B cell (primary cell): ENCODE results near the gene IPO11. TPM values are rescaled to one million over a fixed set of nuclear protein-coding genes. Genes with fewer than 3 reads are reported as not detected.

ENCODE experiments used
- ATAC-seq: fragments of 200-7000 bp; cut with Tn5 transposase; one replicate; pipeline ENCODE4 v1.10.0; 2021; ENCODE audit warnings: low read depth, mild to moderate bottlenecking, moderate number of reproducible peaks, moderate library complexity
- CTCF ChIA-PET: fragments of 350-600 bp; sonication (Branson Sonifier 250); formaldehyde crosslinking; loops from one replicate; lab custom pipeline; 2021; ENCODE audit warnings: antibody characterized with exemption, inconsistent platforms; lab: Charles Lee
- POLR2A ChIA-PET: fragments of 350-600 bp; sonication (Branson Sonifier 250); formaldehyde crosslinking; loops from one replicate; lab custom pipeline; 2021; ENCODE audit warnings: antibody characterized with exemption; lab: Charles Lee
- DNase-seq: peaks from one replicate; pipeline ENCODE4 v3.0.0; 2013
- H2AFZ ChIP-seq: 2 replicates; pipeline ENCODE4 v1.6.1; 2012; ENCODE audit warnings: mild to moderate bottlenecking, low read depth, low read length; ENCODE audit not compliant: insufficient read depth, poor library complexity, severe bottlenecking
- H3K27ac ChIP-seq, 2 donors: 1 replicate in 1 of 2; 2 replicates in 1 of 2; pipeline ENCODE4 v1.5.1; 2012 to 2013; ENCODE audit warnings: low read length in 2 of 2, mild to moderate bottlenecking in 2 of 2, moderate library complexity in 1 of 2
- H3K27me3 ChIP-seq, 4 experiments: fragments of 200-600 bp in 1 of 4; sonication (generic) in 1 of 4; replicated peaks in 1 of 4; 1 replicate in 2 of 4; 2 replicates in 2 of 4; pipeline versions ENCODE4 v1.6.1 to v1.7.0; 2013 to 2016; ENCODE audit warnings: low read length in 3 of 4, mild to moderate bottlenecking in 2 of 4, mixed read lengths in 1 of 4, moderate library complexity in 1 of 4; ENCODE audit not compliant: insufficient read depth in 4 of 4, control insufficient read depth in 3 of 4; ENCODE audit errors: control extremely low read depth in 1 of 4
- H3K36me3 ChIP-seq, 2 experiments: replicated peaks in 1 of 2; 1 replicate in 1 of 2; 2 replicates in 1 of 2; pipeline versions ENCODE4 v1.6.1 to v1.7.1; 2013; ENCODE audit warnings: low read length in 1 of 2; ENCODE audit not compliant: insufficient read depth in 2 of 2, control insufficient read depth in 1 of 2; ENCODE audit errors: control extremely low read depth in 1 of 2, extremely low read depth in 1 of 2
- H3K4me1 ChIP-seq, 2 donors: fragments of 200-600 bp in 1 of 2; sonication (generic) in 1 of 2; 1 replicate in 1 of 2; 2 replicates in 1 of 2; pipeline versions ENCODE4 v1.5.1 to v1.6.1; 2013 to 2017; ENCODE audit warnings: low read length in 2 of 2; ENCODE audit not compliant: control insufficient read depth in 2 of 2, insufficient read depth in 2 of 2
- H3K4me2 ChIP-seq: replicated peaks from 2 replicates; pipeline ENCODE3; 2012; ENCODE audit warnings: mild to moderate bottlenecking, low read depth, low read length; ENCODE audit not compliant: poor library complexity, severe bottlenecking
- H3K4me3 ChIP-seq, 5 experiments: fragments of 200-600 bp in 1 of 5; sonication (generic) in 1 of 5; 1 replicate in 3 of 5; 2 replicates in 2 of 5; pipeline versions ENCODE4 v1.5.1 to v1.7.0; 2011 to 2016; ENCODE audit warnings: low read length in 4 of 5, mild to moderate bottlenecking in 4 of 5, low read depth in 2 of 5, control low read depth in 1 of 5, moderate library complexity in 1 of 5; ENCODE audit not compliant: insufficient read depth in 1 of 5; ENCODE audit errors: control extremely low read depth in 1 of 5, extremely low read depth in 1 of 5
- H3K79me2 ChIP-seq: fragments of 200-600 bp; sonication (generic); one replicate; pipeline ENCODE4 v1.6.0; 2016; ENCODE audit warnings: low read length; ENCODE audit not compliant: control insufficient read depth, insufficient read depth
- H3K9ac ChIP-seq: fragments of 200-600 bp; sonication (generic); 2 replicates; pipeline ENCODE4 v1.6.1; 2017; ENCODE audit warnings: mild to moderate bottlenecking, low read length, moderate library complexity
- H3K9me3 ChIP-seq, 3 donors: one replicate each; pipeline versions ENCODE4 v1.6.1 to v1.7.1; 2013; ENCODE audit warnings: low read length in 2 of 3; ENCODE audit not compliant: control insufficient read depth in 2 of 3, insufficient read depth in 1 of 3; ENCODE audit errors: control extremely low read depth in 1 of 3
- H4K20me1 ChIP-seq: 2 replicates; pipeline ENCODE4 v1.6.0; 2012; ENCODE audit warnings: mild to moderate bottlenecking, low read length; ENCODE audit not compliant: insufficient read depth, control insufficient read depth, poor library complexity, severe bottlenecking
- H3K27ac Mint-ChIP-seq: one replicate; pipeline ENCODE4 v1.8.0; 2021; ENCODE audit warnings: mixed read lengths
- H3K27me3 Mint-ChIP-seq: one replicate; pipeline ENCODE4 v1.8.0; 2021; ENCODE audit warnings: mixed read lengths
- H3K4me1 Mint-ChIP-seq: one replicate; pipeline ENCODE4 v1.8.0; 2021; ENCODE audit warnings: mixed read lengths
- H3K4me3 Mint-ChIP-seq: one replicate; pipeline ENCODE4 v1.8.0; 2021; ENCODE audit warnings: mixed read lengths
- H3K9me3 Mint-ChIP-seq: one replicate; pipeline ENCODE4 v1.8.0; 2022; ENCODE audit warnings: mixed read lengths; ENCODE audit not compliant: insufficient read depth
- EZH2 ChIP-seq: IDR thresholded peaks from 2 replicates; pipeline ENCODE4 v1.6.1; 2012; ENCODE audit warnings: borderline replicate concordance, low read depth, mild to moderate bottlenecking, moderate library complexity, low read length; ENCODE audit not compliant: insufficient read depth, poor library complexity, severe bottlenecking
- WGBS: methylation state at CpG from one replicate; pipeline ENCODE4 v1.1.5; 2013; ENCODE audit warnings: missing lambda C conversion rate; ENCODE audit not compliant: insufficient coverage; 5-methylcytosine and 5-hydroxymethylcytosine counted together
- intact Hi-C: fragments of 100-400 bp; cut with micrococcal nuclease; formaldehyde crosslinking; loops from one replicate; pipeline ENCODE4 v1.10.0; 2022
- polyA plus RNA-seq: library from polyadenylated mRNA; depleted of rRNA; stranded (reverse); fragments of >200 nt; gene quantifications from 2 replicates; pipeline ENCODE4 v1.2.3, GENCODE V29; 2012
- total RNA-seq, 2 donors: library from RNA; stranded (reverse); fragments of 120-200 nt in 1 of 2; gene quantifications; 1 replicate in 1 of 2; 2 replicates in 1 of 2; pipeline versions ENCODE4 v1.2.3 to v1.2.4, GENCODE V29; 2013 to 2022
- TF ChIP-seq, protein P1 (sequence below): fragments of 200-600 bp; IDR thresholded peaks from one replicate; pipeline ENCODE4 v1.8.0; 2022; ENCODE audit warnings: antibody characterized with exemption, mild to moderate bottlenecking

IPO11 gene
- total and polyA plus RNA-seq, 2 donors (not counting 1 experiment from before 2014, with no cell fraction given) = 3.8 to 37.4 TPM

DNA sequence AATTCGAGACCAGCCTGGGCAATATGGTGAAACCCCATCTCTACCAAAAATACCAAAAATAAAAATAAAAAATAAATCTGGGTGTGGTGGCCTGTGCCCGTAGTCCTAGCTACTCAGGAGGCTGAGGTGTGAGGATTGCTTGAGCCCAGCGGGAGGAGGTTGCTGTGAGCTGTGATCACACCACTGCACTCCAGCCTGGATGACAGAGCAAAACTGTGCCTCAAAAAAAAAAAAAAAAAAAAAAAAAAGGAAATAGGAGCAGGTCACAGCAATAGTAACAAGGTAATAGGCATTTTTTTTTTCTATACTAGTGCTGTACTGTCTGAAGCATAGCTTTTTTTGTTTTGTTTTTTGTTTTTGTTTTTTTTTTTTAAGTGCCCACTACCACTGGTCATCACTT lies 171.8 kb downstream of the IPO11 start:
- intact Hi-C loops = no loop called here
- Histone ChIP-seq H3K9me3 (no peaks in the 10 kb centered on the region), H3K36me3 (peaks cover 0 to 4% of the 10 kb centered on the region in 2 experiments), H3K79me2 (no peaks in the 10 kb centered on the region), H4K20me1 (no peaks in the 10 kb centered on the region), H3K27me3 (no peaks in the 10 kb centered on the region), H3K4me3 (no peak overlapping the region), H3K4me2 (no peak overlapping the region), H2AFZ (no peak overlapping the region), H3K9ac (no peak overlapping the region), H3K27ac (no peak overlapping the region), H3K4me1 (no peaks in the 10 kb centered on the region)
- Mint-ChIP-seq H3K4me1 (peaks cover under 1% of the 10 kb centered on the region), H3K27ac (no peak overlapping the region), H3K9me3 (no peaks in the 10 kb centered on the region), H3K27me3 (no peaks in the 10 kb centered on the region), H3K4me3 (no peak overlapping the region)
- ChIA-PET POLR2A (no interaction called here), CTCF (no interaction called here)
- ATAC-seq = no peak
- no CpG with 5 or more reads among the region's 3 CpGs for WGBS
- no peak for DNase-seq
- TF ChIP-seq, protein P1, sequence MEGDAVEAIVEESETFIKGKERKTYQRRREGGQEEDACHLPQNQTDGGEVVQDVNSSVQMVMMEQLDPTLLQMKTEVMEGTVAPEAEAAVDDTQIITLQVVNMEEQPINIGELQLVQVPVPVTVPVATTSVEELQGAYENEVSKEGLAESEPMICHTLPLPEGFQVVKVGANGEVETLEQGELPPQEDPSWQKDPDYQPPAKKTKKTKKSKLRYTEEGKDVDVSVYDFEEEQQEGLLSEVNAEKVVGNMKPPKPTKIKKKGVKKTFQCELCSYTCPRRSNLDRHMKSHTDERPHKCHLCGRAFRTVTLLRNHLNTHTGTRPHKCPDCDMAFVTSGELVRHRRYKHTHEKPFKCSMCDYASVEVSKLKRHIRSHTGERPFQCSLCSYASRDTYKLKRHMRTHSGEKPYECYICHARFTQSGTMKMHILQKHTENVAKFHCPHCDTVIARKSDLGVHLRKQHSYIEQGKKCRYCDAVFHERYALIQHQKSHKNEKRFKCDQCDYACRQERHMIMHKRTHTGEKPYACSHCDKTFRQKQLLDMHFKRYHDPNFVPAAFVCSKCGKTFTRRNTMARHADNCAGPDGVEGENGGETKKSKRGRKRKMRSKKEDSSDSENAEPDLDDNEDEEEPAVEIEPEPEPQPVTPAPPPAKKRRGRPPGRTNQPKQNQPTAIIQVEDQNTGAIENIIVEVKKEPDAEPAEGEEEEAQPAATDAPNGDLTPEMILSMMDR = no peak
- TF ChIP-seq EZH2 = no peak

DNA sequence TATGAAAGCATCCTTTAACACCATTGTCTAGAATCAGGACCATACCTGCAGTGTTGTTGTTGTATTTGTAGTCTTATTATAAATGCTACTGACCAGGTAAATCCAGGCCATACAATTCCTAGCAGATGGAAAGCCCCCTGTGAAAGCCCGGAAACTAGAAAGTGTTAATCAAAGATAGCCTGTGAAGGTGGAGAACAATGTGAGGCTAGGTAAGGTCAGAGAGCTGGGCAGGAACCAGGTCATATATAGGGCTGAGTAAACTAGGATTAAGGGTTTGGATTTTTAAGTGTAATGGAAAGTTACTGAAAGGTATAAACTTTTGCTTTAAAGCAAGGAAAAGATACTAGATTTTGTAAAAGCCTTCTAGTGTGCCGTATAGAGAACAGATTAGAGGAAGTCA lies 172.7 kb downstream of the IPO11 start:
- no peak overlapping the region for H3K27ac ChIP-seq
- Mint-ChIP-seq H3K27me3 (no peaks in the 10 kb centered on the region), H3K9me3 (no peaks in the 10 kb centered on the region), H3K4me3 (no peak overlapping the region), H3K27ac (no peak overlapping the region), H3K4me1 (no peaks in the 10 kb centered on the region)
- DNase-seq (no peak), ATAC-seq (no peak)
- H3K36me3 ChIP-seq = peaks cover 0 to 4% of the 10 kb centered on the region in 2 experiments
- no peak overlapping the region for H2AFZ ChIP-seq
- H3K4me2 ChIP-seq = no peak overlapping the region
- no peaks in the 10 kb centered on the region for H3K4me1 ChIP-seq
- CTCF ChIA-PET = no interaction called here
- no peak overlapping the region for H3K4me3 ChIP-seq
- H3K9me3 ChIP-seq = no peaks in the 10 kb centered on the region
- no peaks in the 10 kb centered on the region for H3K79me2 ChIP-seq
- 100% methylated on average over 2 of the region's 2 CpGs for WGBS
- H4K20me1 ChIP-seq = no peaks in the 10 kb centered on the region
- no peak overlapping the region for H3K9ac ChIP-seq
- intact Hi-C loops = no loop called here
- POLR2A ChIA-PET = no interaction called here
- TF ChIP-seq, protein P1 = no peak
- no peak for TF ChIP-seq EZH2
- H3K27me3 ChIP-seq = no peaks in the 10 kb centered on the region
